ENCODE data around the gene DENND2C. TPM values are rescaled to one million over a fixed set of nuclear protein-coding genes. Genes with fewer than 3 reads are reported as not detected.

Gene DENND2C
- total and polyA plus RNA-seq, 2 donors from 2014 or later, result 0.88 to 2.5 TPM

DNA sequence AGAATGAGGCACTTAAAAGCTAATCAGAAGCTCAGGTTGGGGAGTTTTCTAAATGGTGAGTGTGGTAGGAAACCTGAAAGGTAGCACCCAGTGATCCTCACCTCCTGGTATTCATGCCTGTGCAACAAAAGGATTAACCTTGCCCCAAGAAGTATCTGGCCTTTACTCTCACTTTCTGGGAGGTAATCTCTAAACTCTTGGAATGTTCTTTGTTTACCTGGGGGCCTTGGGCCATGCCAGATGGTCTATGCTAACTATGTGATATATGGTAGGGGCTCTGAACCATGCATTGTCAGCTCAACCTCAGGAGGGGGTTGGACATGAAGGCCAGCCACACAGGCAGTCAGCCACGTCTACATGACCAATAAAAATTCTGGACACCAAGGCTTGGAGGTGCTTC lies 134.4 kb downstream of the DENND2C start:
- no peak overlapping the region for H3K27ac ChIP-seq (ENCODE audit: low read depth in 2 of 2, low read length in 2 of 2)
- no peak for FAIRE-seq
- H3K36me3 ChIP-seq (ENCODE audit: control insufficient read depth in 2 of 3, insufficient read depth in 3 of 3, low read length in 3 of 3), result no peaks in the 10 kb centered on the region
- DNase-seq, result no peak
- H3K9ac ChIP-seq (ENCODE audit: low read length in 3 of 3), result no peak overlapping the region
- H3K4me3 ChIP-seq (ENCODE audit: low read length in 3 of 3), result no peak overlapping the region
- intact Hi-C loops (cut with DNase I), result no loop called here
- TF ChIP-seq, protein P1, sequence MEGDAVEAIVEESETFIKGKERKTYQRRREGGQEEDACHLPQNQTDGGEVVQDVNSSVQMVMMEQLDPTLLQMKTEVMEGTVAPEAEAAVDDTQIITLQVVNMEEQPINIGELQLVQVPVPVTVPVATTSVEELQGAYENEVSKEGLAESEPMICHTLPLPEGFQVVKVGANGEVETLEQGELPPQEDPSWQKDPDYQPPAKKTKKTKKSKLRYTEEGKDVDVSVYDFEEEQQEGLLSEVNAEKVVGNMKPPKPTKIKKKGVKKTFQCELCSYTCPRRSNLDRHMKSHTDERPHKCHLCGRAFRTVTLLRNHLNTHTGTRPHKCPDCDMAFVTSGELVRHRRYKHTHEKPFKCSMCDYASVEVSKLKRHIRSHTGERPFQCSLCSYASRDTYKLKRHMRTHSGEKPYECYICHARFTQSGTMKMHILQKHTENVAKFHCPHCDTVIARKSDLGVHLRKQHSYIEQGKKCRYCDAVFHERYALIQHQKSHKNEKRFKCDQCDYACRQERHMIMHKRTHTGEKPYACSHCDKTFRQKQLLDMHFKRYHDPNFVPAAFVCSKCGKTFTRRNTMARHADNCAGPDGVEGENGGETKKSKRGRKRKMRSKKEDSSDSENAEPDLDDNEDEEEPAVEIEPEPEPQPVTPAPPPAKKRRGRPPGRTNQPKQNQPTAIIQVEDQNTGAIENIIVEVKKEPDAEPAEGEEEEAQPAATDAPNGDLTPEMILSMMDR (IDR thresholded peaks at IDR 0.05; ENCODE audit: borderline replicate concordance, extremely low read depth, insufficient read depth), result no peak
- H3K4me1 ChIP-seq (ENCODE audit: control insufficient read depth in 2 of 3, insufficient read depth in 2 of 3, low read depth in 1 of 3, low read length in 3 of 3), result no peaks in the 10 kb centered on the region
- no peaks in the 10 kb centered on the region for H3K27me3 ChIP-seq (ENCODE audit: control insufficient read depth, insufficient read depth, low read length)
- H3K9me3 ChIP-seq (ENCODE audit: control insufficient read depth in 2 of 3, insufficient read depth in 1 of 3, low read length in 3 of 3), result no peaks in the 10 kb centered on the region

Other genes starting within 250 kb of the DENND2C start
- gene TRIM33, start 158.8 kb downstream of the DENND2C start, total RNA-seq, result 36.2 TPM
- 13.3 TPM for gene TRIM33, start 158.8 kb downstream of the DENND2C start, polyA plus RNA-seq (ENCODE audit: insufficient read depth, low read depth, low replicate concordance)
- gene BCAS2, start 88.4 kb downstream of the DENND2C start, total RNA-seq, result 37.2 TPM
- 51.4 TPM for gene BCAS2, start 88.4 kb downstream of the DENND2C start, polyA plus RNA-seq (ENCODE audit: insufficient read depth, low read depth, low replicate concordance)
- gene AMPD1, start 25.5 kb upstream of the DENND2C start, total RNA-seq, result 1.5 TPM
- gene AMPD1, start 25.5 kb upstream of the DENND2C start, polyA plus RNA-seq (ENCODE audit: insufficient read depth, low read depth, low replicate concordance), result not detected
- 35.2 TPM for gene NRAS, start 46.7 kb upstream of the DENND2C start, total RNA-seq
- gene NRAS, start 46.7 kb upstream of the DENND2C start, polyA plus RNA-seq (ENCODE audit: insufficient read depth, low read depth, low replicate concordance), result 13.3 TPM
- gene CSDE1, start 87.9 kb upstream of the DENND2C start, total RNA-seq, result 486 TPM
- gene CSDE1, start 87.9 kb upstream of the DENND2C start, polyA plus RNA-seq (ENCODE audit: insufficient read depth, low read depth, low replicate concordance), result 165 TPM
- 36.8 TPM for gene SIKE1, start 110.6 kb upstream of the DENND2C start, total RNA-seq
- gene SIKE1, start 110.6 kb upstream of the DENND2C start, polyA plus RNA-seq (ENCODE audit: insufficient read depth, low read depth, low replicate concordance), result 21.2 TPM
- gene SYCP1, start 184.8 kb upstream of the DENND2C start, total RNA-seq, result not detected
- gene SYCP1, start 184.8 kb upstream of the DENND2C start, polyA plus RNA-seq (ENCODE audit: insufficient read depth, low read depth, low replicate concordance), result not detected